Activated CD8-positive, alpha-beta T cell treated with anti-CD3 and anti-CD28 coated beads for 36 hours (primary cell): ENCODE measurements around the gene ABCD4. TPM values are rescaled to one million over a fixed set of nuclear protein-coding genes. Genes with fewer than 3 reads are reported as not detected.
A peak's percentile ranks its signal among the peaks of the same experiment; 100 is the strongest.
"Not testable (repeated sequence)": the region's sequence is repeated elsewhere in the genome, so short reads cannot be mapped to it uniquely, and the experiment has no call there.

Experiments
- ATAC-seq: fragments of 200-7000 bp; cut with Tn5 transposase; one replicate; pipeline ENCODE4 v1.10.0; 2021; ENCODE audit warnings: mild to moderate bottlenecking, moderate library complexity
- CTCF ChIA-PET: fragments of 350-600 bp; sonication (Branson Sonifier 250); formaldehyde crosslinking; loops from one replicate; lab custom pipeline; 2021; ENCODE audit warnings: antibody characterized with exemption; lab: Charles Lee
- POLR2A ChIA-PET: fragments of 350-600 bp; sonication (Branson Sonifier 250); formaldehyde crosslinking; loops from one replicate; lab custom pipeline; 2021; ENCODE audit warnings: antibody characterized with exemption; lab: Charles Lee
- DNase-seq: peaks from one replicate; pipeline ENCODE4 v3.0.0-alpha.2; 2020
- H3K27ac Mint-ChIP-seq: one replicate; pipeline ENCODE4 v1.8.0; 2021; ENCODE audit warnings: mild to moderate bottlenecking, mixed read lengths
- H3K27me3 Mint-ChIP-seq: one replicate; pipeline ENCODE4 v1.8.0; 2021; ENCODE audit warnings: mixed read lengths
- H3K36me3 Mint-ChIP-seq: one replicate; pipeline ENCODE4 v1.8.0; 2021; ENCODE audit warnings: low read depth, mixed read lengths
- H3K4me1 Mint-ChIP-seq: one replicate; pipeline ENCODE4 v1.8.0; 2021; ENCODE audit warnings: low read depth, mixed read lengths
- H3K4me3 Mint-ChIP-seq: one replicate; pipeline ENCODE4 v1.8.0; 2021; ENCODE audit warnings: mild to moderate bottlenecking, moderate library complexity, mixed read lengths
- H3K9me3 Mint-ChIP-seq: one replicate; pipeline ENCODE4 v1.8.0; 2021; ENCODE audit warnings: mixed read lengths
- intact Hi-C: fragments of 100-400 bp; cut with micrococcal nuclease; formaldehyde crosslinking; loops from one replicate; pipeline ENCODE4 v1.10.0; 2022
- total RNA-seq, 2 experiments: library from RNA; stranded (reverse); gene quantifications; one replicate each; pipeline ENCODE4 v1.2.3, GENCODE V29; 2021
- TF ChIP-seq, protein P1 (sequence below): fragments of 200-600 bp; IDR thresholded peaks from one replicate; pipeline ENCODE4 v1.8.0; 2022; ENCODE audit warnings: antibody characterized with exemption, mild to moderate bottlenecking

Gene ABCD4
- total RNA-seq, 2 experiments from 2014 or later = 44.6 to 46.0 TPM

DNA sequence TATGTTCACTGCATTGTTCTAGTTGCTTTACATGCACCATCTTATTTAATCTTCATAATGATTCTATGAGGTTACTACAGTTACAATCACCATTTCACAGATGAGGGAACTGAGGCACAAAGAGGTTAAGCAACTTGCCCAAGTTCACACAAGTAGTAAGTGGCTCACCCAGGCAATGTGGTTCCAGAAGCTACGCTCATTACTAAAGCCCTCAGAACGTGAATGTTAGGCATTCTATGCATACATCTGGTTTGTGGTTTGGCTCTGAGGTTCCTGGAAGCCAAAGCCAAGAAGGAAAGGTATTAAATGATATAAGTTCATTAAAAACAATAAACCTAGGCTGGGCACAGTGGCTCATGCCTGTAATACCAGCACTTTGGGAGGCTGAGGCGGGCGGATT, 31.2 kb upstream of the ABCD4 start:
- H3K4me3 Mint-ChIP-seq = no peak overlapping the region
- peaks cover 5% of the 10 kb centered on the region for H3K27me3 Mint-ChIP-seq
- H3K4me1 Mint-ChIP-seq = no peaks in the 10 kb centered on the region
- no peaks in the 10 kb centered on the region for H3K9me3 Mint-ChIP-seq
- POLR2A ChIA-PET = no interaction called here
- intact Hi-C loops = no loop called here
- CTCF ChIA-PET = no interaction called here
- TF ChIP-seq, protein P1, sequence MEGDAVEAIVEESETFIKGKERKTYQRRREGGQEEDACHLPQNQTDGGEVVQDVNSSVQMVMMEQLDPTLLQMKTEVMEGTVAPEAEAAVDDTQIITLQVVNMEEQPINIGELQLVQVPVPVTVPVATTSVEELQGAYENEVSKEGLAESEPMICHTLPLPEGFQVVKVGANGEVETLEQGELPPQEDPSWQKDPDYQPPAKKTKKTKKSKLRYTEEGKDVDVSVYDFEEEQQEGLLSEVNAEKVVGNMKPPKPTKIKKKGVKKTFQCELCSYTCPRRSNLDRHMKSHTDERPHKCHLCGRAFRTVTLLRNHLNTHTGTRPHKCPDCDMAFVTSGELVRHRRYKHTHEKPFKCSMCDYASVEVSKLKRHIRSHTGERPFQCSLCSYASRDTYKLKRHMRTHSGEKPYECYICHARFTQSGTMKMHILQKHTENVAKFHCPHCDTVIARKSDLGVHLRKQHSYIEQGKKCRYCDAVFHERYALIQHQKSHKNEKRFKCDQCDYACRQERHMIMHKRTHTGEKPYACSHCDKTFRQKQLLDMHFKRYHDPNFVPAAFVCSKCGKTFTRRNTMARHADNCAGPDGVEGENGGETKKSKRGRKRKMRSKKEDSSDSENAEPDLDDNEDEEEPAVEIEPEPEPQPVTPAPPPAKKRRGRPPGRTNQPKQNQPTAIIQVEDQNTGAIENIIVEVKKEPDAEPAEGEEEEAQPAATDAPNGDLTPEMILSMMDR = no peak
- no peak overlapping the region for H3K27ac Mint-ChIP-seq
- DNase-seq = no peak
- no peak for ATAC-seq
- H3K36me3 Mint-ChIP-seq = no peaks in the 10 kb centered on the region

DNA sequence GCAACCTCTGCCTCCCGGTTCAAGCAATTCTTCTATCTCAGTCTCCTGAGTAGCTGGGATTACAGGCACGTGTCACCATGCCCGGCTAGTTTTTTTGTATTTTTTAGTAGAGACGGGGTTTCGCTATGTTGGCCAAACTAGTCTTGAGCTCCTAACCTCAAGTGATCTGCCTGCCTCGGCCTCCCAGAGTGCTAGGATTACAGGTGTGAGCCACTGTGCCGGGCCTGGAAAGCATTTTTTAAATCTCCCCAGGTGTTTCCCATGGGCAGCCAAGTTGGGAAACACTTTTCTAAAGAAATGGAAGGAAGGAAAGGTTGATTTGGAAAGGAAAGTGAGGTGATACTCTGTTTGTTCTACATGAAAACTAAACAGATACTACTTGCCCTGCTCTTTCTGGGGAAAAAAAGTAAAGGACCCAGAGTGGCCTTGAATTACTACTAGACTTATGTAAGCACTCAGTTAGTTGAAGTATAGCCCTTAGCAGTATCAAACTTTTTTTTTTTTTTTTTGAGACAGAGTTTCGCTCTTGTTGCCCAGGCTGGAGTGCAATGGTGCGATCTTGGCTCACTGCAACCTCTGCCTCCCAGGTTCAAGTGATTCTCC, 27.3 kb upstream of the ABCD4 start:
- H3K27ac Mint-ChIP-seq, H3K9me3 Mint-ChIP-seq, H3K36me3 Mint-ChIP-seq, H3K4me3 Mint-ChIP-seq, intact Hi-C loops, POLR2A ChIA-PET, ATAC-seq, H3K4me1 Mint-ChIP-seq, H3K27me3 Mint-ChIP-seq, DNase-seq: not testable (repeated sequence)
- CTCF ChIA-PET = interaction anchor here (1.0 kb wide), 1 partner anchor 73 kb away, joined by 3 read pairs; no protein-coding TSS in a partner anchor

DNA sequence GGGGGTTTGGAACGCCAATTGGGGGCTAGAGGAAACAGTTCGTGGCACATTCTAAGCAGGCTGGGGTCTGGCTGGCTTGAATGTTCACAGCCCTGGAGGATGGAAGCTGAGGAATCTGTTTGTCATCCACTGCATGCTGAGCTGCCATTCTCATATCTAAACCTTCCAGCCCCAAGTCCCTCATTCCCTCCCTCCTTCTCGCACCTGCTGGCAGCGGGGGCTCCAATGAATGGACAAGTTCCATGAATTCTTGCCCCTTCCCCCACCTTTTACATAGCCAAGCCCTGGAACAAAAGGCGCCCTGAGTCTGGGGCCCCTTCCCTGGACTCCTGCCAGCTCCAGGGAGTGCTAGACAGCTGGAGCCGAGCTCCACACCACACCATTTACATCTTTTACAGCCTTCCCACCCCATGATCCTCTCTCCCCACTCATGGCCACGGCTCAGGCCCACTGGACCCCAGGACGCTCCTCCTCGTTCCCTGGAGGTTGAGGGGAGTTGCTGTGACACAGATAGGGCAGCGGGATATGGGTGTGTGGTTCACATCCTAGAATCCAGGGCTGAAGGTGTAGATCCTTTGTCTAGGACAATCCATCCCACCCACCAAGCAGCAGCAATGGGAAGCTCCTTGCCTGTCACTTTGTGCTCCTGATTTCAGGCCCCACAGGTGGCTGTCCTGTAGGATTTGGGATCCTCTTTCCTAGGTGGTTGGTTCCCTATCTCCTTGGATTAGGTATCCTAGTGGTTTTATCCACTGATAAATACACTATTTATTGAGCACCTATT, 23.8 kb upstream of the ABCD4 start:
- Mint-ChIP-seq H3K4me3 (no peak overlapping the region), H3K4me1 (no peaks in the 10 kb centered on the region), H3K27ac (no peak overlapping the region), H3K9me3 (no peaks in the 10 kb centered on the region), H3K36me3 (no peaks in the 10 kb centered on the region), H3K27me3 (no peaks in the 10 kb centered on the region)
- CTCF ChIA-PET = interaction anchor here (1.5 to 2.1 kb wide), 2 partner anchors 12 to 18 kb away, joined by 6 to 10 read pairs; no protein-coding TSS in a partner anchor
- no peak for DNase-seq
- TF ChIP-seq, protein P1 = no peak
- POLR2A ChIA-PET = no interaction called here
- no peak for ATAC-seq
- intact Hi-C loops = no loop called here

DNA sequence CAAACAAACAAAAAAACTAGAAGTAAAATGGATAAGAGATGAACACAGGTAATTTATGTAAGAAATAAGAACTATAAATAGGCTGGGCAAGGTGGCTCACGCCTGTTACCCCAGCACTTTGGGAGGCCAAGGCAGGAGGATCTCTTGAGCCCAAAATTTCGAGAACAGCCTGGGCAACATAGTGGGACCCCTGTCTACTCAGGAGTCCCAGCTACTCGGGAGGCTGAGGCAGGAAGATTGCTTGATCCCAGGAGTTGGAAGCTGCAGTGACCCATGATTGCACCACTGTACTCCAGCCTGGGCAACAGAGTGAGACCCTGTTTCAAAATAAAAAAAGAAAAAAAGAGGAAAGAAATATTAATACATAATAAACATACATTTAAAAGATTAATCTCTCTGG, 22.7 kb upstream of the ABCD4 start:
- H3K27me3 Mint-ChIP-seq = peaks cover 4% of the 10 kb centered on the region
- H3K4me3 Mint-ChIP-seq = no peak overlapping the region
- CTCF ChIA-PET = interaction anchor here (0.7 to 2.1 kb wide), 4 partner anchors 11 to 19 kb away, joined by 3 to 10 read pairs (median 4); no protein-coding TSS in a partner anchor
- no peaks in the 10 kb centered on the region for H3K4me1 Mint-ChIP-seq
- DNase-seq (no peak), ATAC-seq (no peak)
- intact Hi-C loops = no loop called here
- TF ChIP-seq, protein P1 = no peak
- no peak overlapping the region for H3K27ac Mint-ChIP-seq
- POLR2A ChIA-PET = no interaction called here
- H3K36me3 Mint-ChIP-seq = no peaks in the 10 kb centered on the region
- H3K9me3 Mint-ChIP-seq = no peaks in the 10 kb centered on the region

DNA sequence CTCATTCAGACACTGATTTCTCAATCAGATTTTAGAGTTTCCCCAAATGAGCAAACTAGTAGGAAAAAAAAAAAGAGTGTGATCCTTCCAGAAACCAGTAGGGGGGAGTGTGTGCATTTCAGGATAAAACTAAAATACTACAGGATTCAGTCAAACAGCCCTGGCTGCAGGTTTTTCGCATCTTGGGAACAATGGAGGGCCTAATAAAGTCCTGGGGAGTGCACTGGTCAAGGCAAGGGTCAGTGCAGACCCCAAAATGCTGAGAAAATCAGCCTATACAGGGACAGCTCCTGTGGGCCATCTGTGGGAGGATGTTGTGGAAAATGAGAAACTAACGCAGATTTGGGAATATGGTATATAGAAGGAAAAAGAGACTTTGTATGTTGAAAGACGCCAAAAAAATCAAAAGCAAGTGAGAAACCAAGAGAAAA, 22.2 kb upstream of the ABCD4 start:
- H3K36me3 Mint-ChIP-seq = no peaks in the 10 kb centered on the region
- TF ChIP-seq, protein P1 = peak; percentile 83
- H3K27me3 Mint-ChIP-seq = peaks cover 4% of the 10 kb centered on the region
- H3K9me3 Mint-ChIP-seq = no peaks in the 10 kb centered on the region
- no peak for DNase-seq
- H3K27ac Mint-ChIP-seq = no peak overlapping the region
- no peak for ATAC-seq
- POLR2A ChIA-PET = no interaction called here
- intact Hi-C loops = no loop called here
- CTCF ChIA-PET = interaction anchor here (0.7 to 2.1 kb wide), 6 partner anchors 11 to 186 kb away, joined by 3 to 10 read pairs (median 3); no protein-coding TSS in a partner anchor
- H3K4me3 Mint-ChIP-seq = no peak overlapping the region
- no peaks in the 10 kb centered on the region for H3K4me1 Mint-ChIP-seq
